ENCODE measurements around the gene CCDC102B. TPM values are rescaled to one million over a fixed set of nuclear protein-coding genes. Genes with fewer than 3 reads are reported as not detected.

The CCDC102B gene
- total RNA-seq, 2 donors from 2014 or later, result 4.9 to 5.0 TPM

DNA sequence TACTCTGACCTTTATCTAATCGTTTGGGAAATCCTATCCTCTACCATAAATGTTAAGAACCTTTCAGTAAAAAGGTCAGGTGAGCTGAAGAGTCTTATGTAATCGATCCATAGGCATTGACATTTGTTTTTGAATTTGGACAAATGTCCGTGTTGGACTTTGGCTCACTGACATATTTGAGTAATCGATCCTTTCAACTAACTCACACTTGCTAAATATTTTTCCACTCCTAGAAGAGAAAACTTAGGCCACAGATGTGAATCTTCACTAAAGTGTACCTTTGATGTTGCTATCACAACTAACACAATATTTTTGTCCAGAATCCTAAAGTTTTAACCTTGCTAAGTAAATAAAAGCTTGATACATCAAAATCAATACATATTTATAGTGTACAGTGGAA is 89.5 kb downstream of the CCDC102B start:
- Histone ChIP-seq H3K27me3 (ENCODE audit: control insufficient read depth, insufficient read depth, low read length, poor library complexity, severe bottlenecking) (no peaks in the 10 kb centered on the region), H3K4me3 (ENCODE audit: low read length) (no peak overlapping the region), H3K9ac (ENCODE audit: extremely low read depth, low read length, poor library complexity, severe bottlenecking) (no peak overlapping the region), H3K9me3 (ENCODE audit: control insufficient read depth, low read length) (no peaks in the 10 kb centered on the region), H3K4me1 (ENCODE audit: control insufficient read depth, insufficient read depth, low read length) (no peaks in the 10 kb centered on the region), H3K36me3 (ENCODE audit: control insufficient read depth, insufficient read depth, low read length) (no peaks in the 10 kb centered on the region), H3K27ac (ENCODE audit: low read depth, low read length) (no peak overlapping the region)
- no peaks in the 10 kb centered on the region for H3K36me3 Mint-ChIP-seq (ENCODE audit: low read depth)
- H3K27me3 Mint-ChIP-seq (ENCODE audit: insufficient read depth), result no peaks in the 10 kb centered on the region
- WGBS, 2 experiments (ENCODE audit: insufficient coverage in 1 of 2, insufficient read length in 1 of 2), result 90 to 97% methylated on average over 3 to 4 of the region's 4 CpGs
- H3K4me3 Mint-ChIP-seq, result no peak overlapping the region
- H3K4me1 Mint-ChIP-seq, result no peaks in the 10 kb centered on the region
- DNase-seq, result no peak
- H3K27ac Mint-ChIP-seq, result no peak overlapping the region
- TF ChIP-seq, protein P1, sequence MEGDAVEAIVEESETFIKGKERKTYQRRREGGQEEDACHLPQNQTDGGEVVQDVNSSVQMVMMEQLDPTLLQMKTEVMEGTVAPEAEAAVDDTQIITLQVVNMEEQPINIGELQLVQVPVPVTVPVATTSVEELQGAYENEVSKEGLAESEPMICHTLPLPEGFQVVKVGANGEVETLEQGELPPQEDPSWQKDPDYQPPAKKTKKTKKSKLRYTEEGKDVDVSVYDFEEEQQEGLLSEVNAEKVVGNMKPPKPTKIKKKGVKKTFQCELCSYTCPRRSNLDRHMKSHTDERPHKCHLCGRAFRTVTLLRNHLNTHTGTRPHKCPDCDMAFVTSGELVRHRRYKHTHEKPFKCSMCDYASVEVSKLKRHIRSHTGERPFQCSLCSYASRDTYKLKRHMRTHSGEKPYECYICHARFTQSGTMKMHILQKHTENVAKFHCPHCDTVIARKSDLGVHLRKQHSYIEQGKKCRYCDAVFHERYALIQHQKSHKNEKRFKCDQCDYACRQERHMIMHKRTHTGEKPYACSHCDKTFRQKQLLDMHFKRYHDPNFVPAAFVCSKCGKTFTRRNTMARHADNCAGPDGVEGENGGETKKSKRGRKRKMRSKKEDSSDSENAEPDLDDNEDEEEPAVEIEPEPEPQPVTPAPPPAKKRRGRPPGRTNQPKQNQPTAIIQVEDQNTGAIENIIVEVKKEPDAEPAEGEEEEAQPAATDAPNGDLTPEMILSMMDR (conservative IDR thresholded peaks at IDR 0.05), result no peak
- H3K9me3 Mint-ChIP-seq, result no peaks in the 10 kb centered on the region

DNA sequence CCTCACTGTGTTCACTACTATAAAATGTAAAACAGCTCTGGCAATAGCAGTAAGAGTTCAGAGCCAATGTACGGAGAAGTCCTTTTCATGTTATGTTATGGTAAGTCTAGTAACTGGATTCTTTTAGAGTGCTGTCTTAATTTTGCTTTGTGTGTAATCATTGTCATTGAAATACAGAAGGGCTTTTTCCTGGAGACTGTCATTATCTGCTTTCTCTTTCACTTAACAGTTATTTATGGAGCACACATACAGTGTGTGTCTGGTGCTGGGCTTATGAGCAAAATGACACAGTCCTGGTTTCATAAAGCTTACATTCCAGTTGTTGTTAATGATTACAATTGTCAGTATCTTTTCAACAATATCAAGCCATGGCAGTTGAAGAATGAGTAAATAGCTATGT is 95.5 kb downstream of the CCDC102B start:
- TF ChIP-seq, protein P1 (conservative IDR thresholded peaks at IDR 0.05), result no peak
- Histone ChIP-seq H3K9me3 (ENCODE audit: control insufficient read depth, low read length) (no peaks in the 10 kb centered on the region), H3K4me1 (ENCODE audit: control insufficient read depth, insufficient read depth, low read length) (no peaks in the 10 kb centered on the region), H3K27ac (ENCODE audit: low read depth, low read length) (no peak overlapping the region), H3K4me3 (ENCODE audit: low read length) (no peak overlapping the region), H3K27me3 (ENCODE audit: control insufficient read depth, insufficient read depth, low read length, poor library complexity, severe bottlenecking) (no peaks in the 10 kb centered on the region), H3K9ac (ENCODE audit: extremely low read depth, low read length, poor library complexity, severe bottlenecking) (no peak overlapping the region), H3K36me3 (ENCODE audit: control insufficient read depth, insufficient read depth, low read length) (no peaks in the 10 kb centered on the region)
- Mint-ChIP-seq H3K4me3 (no peak overlapping the region), H3K4me1 (no peaks in the 10 kb centered on the region), H3K27me3 (ENCODE audit: insufficient read depth) (no peaks in the 10 kb centered on the region), H3K27ac (no peak overlapping the region), H3K36me3 (ENCODE audit: low read depth) (no peaks in the 10 kb centered on the region), H3K9me3 (no peaks in the 10 kb centered on the region)
- DNase-seq, result no peak
- WGBS, 2 experiments (ENCODE audit: insufficient coverage in 1 of 2, insufficient read length in 1 of 2), result 100% methylated on average over 1 of the region's 1 CpG; no CpG with 5 or more reads in 1 of the 2 experiments

DNA sequence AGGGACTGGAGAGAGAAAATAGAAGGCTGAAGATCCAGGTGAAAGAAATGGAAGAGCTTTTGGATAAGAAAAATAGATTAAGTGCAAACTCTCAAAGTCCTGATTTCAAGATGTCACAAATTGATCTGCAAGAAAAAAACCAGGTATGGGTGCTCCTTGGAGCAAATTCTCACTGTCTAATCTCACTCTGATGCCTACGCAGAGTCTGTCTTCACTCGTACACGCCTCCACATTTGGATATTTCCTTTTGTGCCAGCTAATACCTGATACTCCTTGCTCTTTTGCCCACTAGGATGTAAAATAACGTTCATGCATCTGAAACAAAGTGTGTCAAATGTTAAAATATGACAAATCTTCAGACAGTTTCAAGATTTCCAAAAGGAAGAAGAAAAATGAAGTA is 99.4 kb downstream of the CCDC102B start:
- WGBS, 2 experiments (ENCODE audit: insufficient coverage in 1 of 2, insufficient read length in 1 of 2), result 77 to 90% methylated on average over 3 to 4 of the region's 4 CpGs
- Histone ChIP-seq H3K4me3 (ENCODE audit: low read length) (no peak overlapping the region), H3K27ac (ENCODE audit: low read depth, low read length) (no peak overlapping the region), H3K9ac (ENCODE audit: extremely low read depth, low read length, poor library complexity, severe bottlenecking) (no peak overlapping the region), H3K9me3 (ENCODE audit: control insufficient read depth, low read length) (no peaks in the 10 kb centered on the region), H3K4me1 (ENCODE audit: control insufficient read depth, insufficient read depth, low read length) (no peaks in the 10 kb centered on the region), H3K27me3 (ENCODE audit: control insufficient read depth, insufficient read depth, low read length, poor library complexity, severe bottlenecking) (no peaks in the 10 kb centered on the region), H3K36me3 (ENCODE audit: control insufficient read depth, insufficient read depth, low read length) (no peaks in the 10 kb centered on the region)
- Mint-ChIP-seq H3K27me3 (ENCODE audit: insufficient read depth) (no peaks in the 10 kb centered on the region), H3K27ac (no peak overlapping the region), H3K36me3 (ENCODE audit: low read depth) (no peaks in the 10 kb centered on the region), H3K4me3 (no peak overlapping the region), H3K4me1 (no peaks in the 10 kb centered on the region), H3K9me3 (no peaks in the 10 kb centered on the region)
- DNase-seq, result no peak
- TF ChIP-seq, protein P1 (conservative IDR thresholded peaks at IDR 0.05), result no peak

All from endodermal cell (in vitro differentiated cells).